ENCODE data around the gene HES3. TPM values are rescaled to one million over a fixed set of nuclear protein-coding genes. Genes with fewer than 3 reads are reported as not detected.
A peak's percentile ranks its signal among the peaks of the same experiment; 100 is the strongest.

The HES3 gene
- total and polyA plus RNA-seq, 10 of the 15 experiments (the other 5 are each of a cell fraction or from before 2014, with no cell fraction given): not detected

DNA sequence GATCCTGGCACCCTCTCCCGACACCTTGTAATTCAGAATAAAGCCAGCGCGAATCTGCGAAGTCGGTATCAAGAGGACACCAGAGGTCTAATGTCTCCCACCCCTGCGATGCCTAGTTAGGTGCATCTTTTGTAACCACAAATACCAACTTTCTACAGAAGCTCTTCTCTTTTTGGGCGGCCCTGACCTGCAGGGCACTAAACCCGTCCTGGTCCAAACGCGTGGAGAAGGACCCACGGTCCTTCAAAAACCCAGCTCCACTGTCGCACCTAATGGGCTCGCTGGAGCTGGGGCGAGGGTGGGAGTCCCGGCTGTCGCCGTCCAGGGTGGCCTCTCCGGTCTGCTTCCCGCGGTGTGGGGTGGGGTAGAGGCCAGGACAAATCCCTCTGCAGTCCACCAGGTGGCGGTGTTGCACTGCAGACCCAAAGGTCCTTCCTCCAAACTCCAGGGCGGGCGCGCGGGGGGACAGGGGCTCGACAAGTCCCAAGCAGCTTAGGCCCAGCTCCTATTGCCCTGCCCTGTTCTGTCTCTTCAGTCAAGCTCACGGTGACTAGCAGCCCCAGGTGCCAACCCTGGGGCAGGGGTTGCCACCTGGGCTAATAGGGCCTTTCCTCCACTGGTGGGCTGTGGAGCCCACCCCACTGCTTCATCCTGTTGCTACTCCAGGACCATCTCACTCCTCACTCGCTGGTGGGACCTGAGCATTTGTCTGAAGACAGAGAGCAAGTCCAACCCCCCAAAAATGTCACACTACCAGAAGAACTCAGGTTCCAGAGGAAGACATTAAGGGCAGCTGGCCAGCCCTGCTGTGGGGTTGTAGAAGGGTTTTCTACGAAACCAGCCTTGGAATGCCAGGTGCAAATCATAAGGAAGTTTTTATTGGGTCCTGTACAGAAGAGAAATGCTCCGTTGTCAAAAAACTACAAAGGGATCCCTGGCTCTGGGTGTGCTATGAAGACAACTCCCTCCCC, 2.8 kb downstream of the HES3 start (continued):
- TF ChIP-seq, protein P1, sequence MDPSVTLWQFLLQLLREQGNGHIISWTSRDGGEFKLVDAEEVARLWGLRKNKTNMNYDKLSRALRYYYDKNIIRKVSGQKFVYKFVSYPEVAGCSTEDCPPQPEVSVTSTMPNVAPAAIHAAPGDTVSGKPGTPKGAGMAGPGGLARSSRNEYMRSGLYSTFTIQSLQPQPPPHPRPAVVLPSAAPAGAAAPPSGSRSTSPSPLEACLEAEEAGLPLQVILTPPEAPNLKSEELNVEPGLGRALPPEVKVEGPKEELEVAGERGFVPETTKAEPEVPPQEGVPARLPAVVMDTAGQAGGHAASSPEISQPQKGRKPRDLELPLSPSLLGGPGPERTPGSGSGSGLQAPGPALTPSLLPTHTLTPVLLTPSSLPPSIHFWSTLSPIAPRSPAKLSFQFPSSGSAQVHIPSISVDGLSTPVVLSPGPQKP (IDR thresholded peaks at IDR 0.05; ENCODE audit: low read depth, low read length): no peak
- TF ChIP-seq YY1 (IDR thresholded peaks at IDR 0.05; ENCODE audit: low read depth, low read length) (peak; percentile 59), HDGF (IDR thresholded peaks at IDR 0.05) (no peak), ZZZ3 (IDR thresholded peaks at IDR 0.05; ENCODE audit: control insufficient read depth, insufficient read length, low read depth) (no peak), SMAD1 (IDR thresholded peaks at IDR 0.05; ENCODE audit: low read depth, partially characterized antibody) (no peak), MYB (IDR thresholded peaks at IDR 0.05; ENCODE audit: borderline replicate concordance, low read depth, low read length) (no peak), SMARCA5 (IDR thresholded peaks at IDR 0.05) (no peak), MYC (IDR thresholded peaks at IDR 0.05; ENCODE audit: insufficient read depth, insufficient read length, insufficient replicate concordance, low read length, severe bottlenecking) (no peak), CREM (IDR thresholded peaks at IDR 0.05; ENCODE audit: low read depth) (no peak), NR2C1 (IDR thresholded peaks at IDR 0.05) (no peak), FOXM1 (IDR thresholded peaks at IDR 0.05; ENCODE audit: low read depth, low read length) (0 out of 2 replicates have a peak, but pooled peaks have one; percentile 27), CEBPB (IDR thresholded peaks at IDR 0.05; ENCODE audit: borderline replicate concordance in 1 of 2, low read depth in 2 of 2, low read length in 2 of 2) (no peak), HDAC2 (IDR thresholded peaks at IDR 0.05) (no peak), JUND (IDR thresholded peaks at IDR 0.05; ENCODE audit: low read depth, low read length) (no peak), TCF12 (IDR thresholded peaks at IDR 0.05; ENCODE audit: low read depth, low read length) (0 out of 2 replicates have a peak, but pooled peaks have one; percentile 12), SUPT20H (IDR thresholded peaks at IDR 0.05; ENCODE audit: borderline replicate concordance, control insufficient read depth, low read depth, low read length) (no peak), CHD2 (IDR thresholded peaks at IDR 0.05; ENCODE audit: borderline replicate concordance, low read depth, low read length) (no peak), RFX5 (IDR thresholded peaks at IDR 0.05; ENCODE audit: low read depth, low read length) (no peak)
- TF ChIP-seq, protein P2, sequence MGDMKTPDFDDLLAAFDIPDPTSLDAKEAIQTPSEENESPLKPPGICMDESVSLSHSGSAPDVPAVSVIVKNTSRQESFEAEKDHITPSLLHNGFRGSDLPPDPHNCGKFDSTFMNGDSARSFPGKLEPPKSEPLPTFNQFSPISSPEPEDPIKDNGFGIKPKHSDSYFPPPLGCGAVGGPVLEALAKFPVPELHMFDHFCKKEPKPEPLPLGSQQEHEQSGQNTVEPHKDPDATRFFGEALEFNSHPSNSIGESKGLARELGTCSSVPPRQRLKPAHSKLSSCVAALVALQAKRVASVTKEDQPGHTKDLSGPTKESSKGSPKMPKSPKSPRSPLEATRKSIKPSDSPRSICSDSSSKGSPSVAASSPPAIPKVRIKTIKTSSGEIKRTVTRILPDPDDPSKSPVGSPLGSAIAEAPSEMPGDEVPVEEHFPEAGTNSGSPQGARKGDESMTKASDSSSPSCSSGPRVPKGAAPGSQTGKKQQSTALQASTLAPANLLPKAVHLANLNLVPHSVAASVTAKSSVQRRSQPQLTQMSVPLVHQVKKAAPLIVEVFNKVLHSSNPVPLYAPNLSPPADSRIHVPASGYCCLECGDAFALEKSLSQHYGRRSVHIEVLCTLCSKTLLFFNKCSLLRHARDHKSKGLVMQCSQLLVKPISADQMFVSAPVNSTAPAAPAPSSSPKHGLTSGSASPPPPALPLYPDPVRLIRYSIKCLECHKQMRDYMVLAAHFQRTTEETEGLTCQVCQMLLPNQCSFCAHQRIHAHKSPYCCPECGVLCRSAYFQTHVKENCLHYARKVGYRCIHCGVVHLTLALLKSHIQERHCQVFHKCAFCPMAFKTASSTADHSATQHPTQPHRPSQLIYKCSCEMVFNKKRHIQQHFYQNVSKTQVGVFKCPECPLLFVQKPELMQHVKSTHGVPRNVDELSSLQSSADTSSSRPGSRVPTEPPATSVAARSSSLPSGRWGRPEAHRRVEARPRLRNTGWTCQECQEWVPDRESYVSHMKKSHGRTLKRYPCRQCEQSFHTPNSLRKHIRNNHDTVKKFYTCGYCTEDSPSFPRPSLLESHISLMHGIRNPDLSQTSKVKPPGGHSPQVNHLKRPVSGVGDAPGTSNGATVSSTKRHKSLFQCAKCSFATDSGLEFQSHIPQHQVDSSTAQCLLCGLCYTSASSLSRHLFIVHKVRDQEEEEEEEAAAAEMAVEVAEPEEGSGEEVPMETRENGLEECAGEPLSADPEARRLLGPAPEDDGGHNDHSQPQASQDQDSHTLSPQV (IDR thresholded peaks at IDR 0.05): no peak
- TF ChIP-seq, protein P3, sequence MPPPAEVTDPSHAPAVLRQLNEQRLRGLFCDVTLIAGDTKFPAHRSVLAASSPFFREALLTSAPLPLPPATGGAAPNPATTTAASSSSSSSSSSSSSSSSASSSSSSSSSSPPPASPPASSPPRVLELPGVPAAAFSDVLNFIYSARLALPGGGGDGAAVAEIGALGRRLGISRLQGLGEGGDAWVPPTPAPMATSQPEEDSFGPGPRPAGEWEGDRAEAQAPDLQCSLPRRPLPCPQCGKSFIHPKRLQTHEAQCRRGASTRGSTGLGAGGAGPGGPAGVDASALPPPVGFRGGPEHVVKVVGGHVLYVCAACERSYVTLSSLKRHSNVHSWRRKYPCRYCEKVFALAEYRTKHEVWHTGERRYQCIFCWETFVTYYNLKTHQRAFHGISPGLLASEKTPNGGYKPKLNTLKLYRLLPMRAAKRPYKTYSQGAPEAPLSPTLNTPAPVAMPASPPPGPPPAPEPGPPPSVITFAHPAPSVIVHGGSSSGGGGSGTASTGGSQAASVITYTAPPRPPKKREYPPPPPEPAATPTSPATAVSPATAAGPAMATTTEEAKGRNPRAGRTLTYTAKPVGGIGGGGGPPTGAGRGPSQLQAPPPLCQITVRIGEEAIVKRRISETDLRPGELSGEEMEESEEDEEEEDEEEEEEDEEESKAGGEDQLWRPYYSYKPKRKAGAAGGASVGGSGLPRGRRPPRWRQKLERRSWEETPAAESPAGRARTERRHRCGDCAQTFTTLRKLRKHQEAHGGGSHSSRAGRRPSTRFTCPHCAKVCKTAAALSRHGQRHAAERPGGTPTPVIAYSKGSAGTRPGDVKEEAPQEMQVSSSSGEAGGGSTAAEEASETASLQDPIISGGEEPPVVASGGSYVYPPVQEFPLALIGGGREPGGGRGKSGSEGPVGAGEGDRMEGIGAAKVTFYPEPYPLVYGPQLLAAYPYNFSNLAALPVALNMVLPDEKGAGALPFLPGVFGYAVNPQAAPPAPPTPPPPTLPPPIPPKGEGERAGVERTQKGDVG (CRISPR knock-in tag; IDR thresholded peaks at IDR 0.05): no peak

Data from GM12878 (cell line).